Measurements from ENCODE around the gene WDR31. TPM values are rescaled to one million over a fixed set of nuclear protein-coding genes. Genes with fewer than 3 reads are reported as not detected.

The WDR31 gene
- total RNA-seq, 1 experiment from 2014 or later = 4.1 TPM

DNA sequence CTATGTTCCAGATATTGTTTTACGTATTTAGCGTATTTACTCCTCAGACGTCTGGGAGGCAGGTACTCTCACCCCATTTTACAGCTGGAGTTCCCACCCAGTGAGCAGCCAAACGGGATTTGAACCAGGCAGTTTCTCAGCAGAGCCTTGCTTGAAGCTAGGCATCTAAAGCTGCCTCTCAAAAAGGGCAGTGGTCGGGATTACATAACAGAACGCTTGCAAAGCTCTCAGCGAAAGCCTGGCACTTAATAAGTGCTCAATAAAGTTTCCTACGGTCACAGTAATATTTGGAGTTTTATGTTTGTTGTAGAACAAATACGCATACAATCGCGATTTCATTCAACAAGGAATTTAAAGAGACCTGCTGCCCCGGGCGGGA is 9.0 kb upstream of the WDR31 start:
- in situ Hi-C loops (cut with HindIII; ENCODE audit: low pct_unique_long_range_greater_than_20kb, low sequenced_read_pairs) = no loop called here
- DNase-seq (ENCODE audit: low read depth) = no peak

DNA sequence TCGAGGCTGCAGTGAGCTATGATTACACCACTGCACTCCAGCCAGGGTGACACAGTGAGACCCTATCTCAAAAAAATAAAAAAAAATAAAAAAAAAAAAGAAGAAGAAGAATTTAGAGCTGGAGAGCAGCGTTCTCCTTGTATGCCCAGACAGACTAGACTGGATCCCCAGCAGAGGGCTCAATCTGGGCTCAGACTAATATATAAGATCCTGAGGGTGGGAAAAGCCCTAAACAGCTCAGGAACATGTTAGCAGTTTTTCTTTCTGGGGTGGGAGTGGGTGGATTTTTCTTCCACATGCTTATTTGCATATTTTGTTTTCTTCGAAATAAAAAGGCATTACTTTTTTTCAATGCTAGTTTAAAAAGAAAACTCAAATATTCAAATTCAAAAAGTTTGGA is 8.4 kb upstream of the WDR31 start:
- no peak for DNase-seq (ENCODE audit: low read depth)
- in situ Hi-C loops (cut with HindIII; ENCODE audit: low pct_unique_long_range_greater_than_20kb, low sequenced_read_pairs) = no loop called here

DNA sequence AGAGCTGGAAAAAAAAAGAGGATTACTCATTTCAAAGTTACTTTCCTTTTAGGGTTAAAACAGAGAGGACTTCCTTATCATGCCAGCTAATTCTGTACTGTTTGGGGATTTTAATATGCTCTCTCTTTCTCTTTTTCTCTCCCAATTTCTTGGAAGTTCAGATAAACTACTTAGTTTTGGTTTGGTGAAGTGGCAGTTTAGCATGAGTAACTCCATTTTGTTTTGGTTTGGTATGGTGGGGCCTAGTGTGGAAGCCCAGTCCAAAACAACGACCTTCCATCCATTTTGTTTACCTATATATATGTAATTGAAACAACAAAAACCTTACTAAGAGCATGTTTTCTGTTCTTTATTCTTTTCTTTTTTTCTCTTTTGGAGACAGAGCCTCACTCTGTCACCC is 5.6 kb upstream of the WDR31 start:
- in situ Hi-C loops (cut with HindIII; ENCODE audit: low pct_unique_long_range_greater_than_20kb, low sequenced_read_pairs) = no loop called here

DNA sequence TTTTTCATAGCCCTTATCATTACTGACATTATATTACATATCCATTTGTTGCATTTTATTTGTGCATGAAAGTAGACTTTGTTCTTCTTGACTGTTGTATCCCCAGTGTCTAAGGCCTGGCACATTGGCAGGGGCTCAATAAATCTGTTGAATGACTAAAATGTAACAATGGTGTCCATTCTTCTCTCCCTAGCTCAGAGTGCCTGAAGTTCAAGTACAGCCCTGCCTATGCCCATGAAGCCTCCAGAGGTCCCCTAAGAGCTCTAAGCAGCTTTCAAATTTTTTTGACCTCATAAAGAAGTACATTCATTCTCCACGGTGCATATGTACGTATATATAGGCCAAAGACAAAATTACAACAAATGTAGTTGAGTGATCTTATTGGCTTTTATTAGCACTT is 5.1 kb upstream of the WDR31 start:
- in situ Hi-C loops (cut with HindIII; ENCODE audit: low pct_unique_long_range_greater_than_20kb, low sequenced_read_pairs) = no loop called here
- DNase-seq (ENCODE audit: low read depth) = no peak

More for the DNA sequence above, 5.6 kb upstream of the WDR31 start:
- no peak for DNase-seq (ENCODE audit: low read depth)

DNA sequence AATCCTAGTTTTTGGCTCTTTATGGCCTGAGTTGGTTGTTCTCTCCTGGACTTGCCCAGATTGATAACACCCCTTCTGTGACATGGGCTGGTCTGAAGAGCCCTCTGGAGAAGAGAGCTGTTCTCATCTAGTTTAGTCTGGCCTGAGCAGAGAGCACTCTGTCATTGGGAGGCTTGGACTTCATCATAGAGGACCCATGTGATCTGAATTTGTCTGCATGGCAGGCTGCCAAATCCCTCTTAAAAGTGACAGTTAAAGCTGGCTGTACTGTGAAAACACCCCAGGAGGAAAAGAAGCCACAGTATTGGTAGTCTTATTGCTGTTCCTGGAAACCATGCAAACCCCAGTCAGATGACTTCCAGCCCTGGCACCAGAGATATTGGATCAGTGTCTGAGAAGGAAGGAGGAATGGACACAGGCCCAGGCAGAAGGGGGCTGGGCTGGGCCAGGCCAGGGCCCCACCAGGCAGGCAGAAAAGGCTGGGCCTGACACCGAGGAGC is 3.7 kb upstream of the WDR31 start:
- peak; percentile 36 for DNase-seq (ENCODE audit: low read depth)
- in situ Hi-C loops (cut with HindIII; ENCODE audit: low pct_unique_long_range_greater_than_20kb, low sequenced_read_pairs) = no loop called here

DNA sequence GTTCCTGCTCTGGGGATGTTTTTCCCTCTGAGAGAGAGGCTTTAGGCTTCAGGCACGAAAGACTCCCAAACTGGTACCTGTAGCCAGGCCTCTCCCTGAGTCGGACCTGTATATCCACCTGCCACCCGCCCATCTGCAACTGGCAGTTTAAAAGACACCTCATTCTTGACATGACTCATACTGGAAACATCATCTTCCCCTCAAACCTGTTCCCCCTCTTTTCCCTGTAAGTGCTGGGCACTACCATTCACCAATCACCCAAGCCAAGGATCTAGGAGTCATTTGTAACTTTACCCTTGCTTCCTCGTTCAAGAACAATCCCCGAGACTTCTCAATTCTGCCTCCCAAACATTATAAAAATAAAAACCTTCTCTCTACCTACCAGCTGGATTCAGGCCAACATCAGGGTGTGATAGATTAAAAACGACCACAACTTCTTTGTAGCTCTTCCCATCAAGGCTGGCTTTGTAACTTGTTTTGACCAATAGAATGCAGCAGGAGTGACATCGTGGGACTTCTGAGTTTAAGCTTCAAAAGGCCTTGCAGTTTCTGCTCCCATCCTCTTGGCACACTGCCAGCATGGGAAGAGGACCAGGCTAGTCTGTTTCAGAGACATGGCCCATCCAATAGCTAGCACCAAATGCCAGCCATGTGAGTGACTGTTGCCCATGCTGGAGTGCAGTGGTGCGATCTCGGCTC is 1.8 kb upstream of the WDR31 start:
- no peak for DNase-seq (ENCODE audit: low read depth)
- in situ Hi-C loops (cut with HindIII; ENCODE audit: low pct_unique_long_range_greater_than_20kb, low sequenced_read_pairs) = no loop called here

DNA sequence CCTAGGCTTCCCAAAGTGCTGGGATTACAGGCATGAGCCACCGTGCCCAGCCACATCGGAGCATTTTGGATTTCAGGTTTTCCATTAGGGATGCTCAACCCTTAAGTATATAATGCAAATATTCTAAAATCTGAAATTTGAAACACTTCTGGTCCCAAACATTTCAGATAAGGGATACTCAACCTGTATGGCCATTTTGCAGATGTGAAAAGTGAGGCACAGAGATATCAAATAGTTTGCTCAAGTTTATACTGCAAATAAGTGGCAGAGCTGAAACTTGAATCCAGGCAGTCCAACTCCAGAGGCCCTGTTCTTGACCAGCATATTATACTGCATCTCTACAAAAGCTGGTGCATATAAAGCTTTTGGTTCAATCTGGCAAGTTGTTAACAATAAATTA is 2.4 kb downstream of the WDR31 start:
- DNase-seq (ENCODE audit: low read depth) = no peak
- in situ Hi-C loops (cut with HindIII; ENCODE audit: low pct_unique_long_range_greater_than_20kb, low sequenced_read_pairs) = no loop called here

DNA sequence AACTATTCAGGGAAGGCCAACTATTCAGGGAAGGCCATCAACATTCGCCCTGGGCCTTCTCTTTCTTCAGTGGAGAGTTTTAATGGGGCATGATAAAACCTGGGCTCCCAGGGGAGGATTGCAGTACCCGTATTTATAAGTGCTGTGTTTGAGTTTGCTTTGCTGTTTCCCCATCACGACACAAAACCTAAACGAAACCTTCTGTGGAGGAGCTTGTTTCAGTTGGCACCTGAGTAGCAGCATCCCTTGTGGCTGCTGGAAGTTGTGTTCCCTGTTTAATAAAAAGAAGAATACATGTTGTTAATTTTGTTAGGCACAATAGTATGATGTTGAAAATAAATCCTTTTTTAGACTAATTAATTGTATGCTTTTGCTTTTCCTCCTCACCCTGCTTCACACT is 8.3 kb downstream of the WDR31 start:
- DNase-seq (ENCODE audit: low read depth) = no peak
- in situ Hi-C loops (cut with HindIII; ENCODE audit: low pct_unique_long_range_greater_than_20kb, low sequenced_read_pairs) = no loop called here

DNA sequence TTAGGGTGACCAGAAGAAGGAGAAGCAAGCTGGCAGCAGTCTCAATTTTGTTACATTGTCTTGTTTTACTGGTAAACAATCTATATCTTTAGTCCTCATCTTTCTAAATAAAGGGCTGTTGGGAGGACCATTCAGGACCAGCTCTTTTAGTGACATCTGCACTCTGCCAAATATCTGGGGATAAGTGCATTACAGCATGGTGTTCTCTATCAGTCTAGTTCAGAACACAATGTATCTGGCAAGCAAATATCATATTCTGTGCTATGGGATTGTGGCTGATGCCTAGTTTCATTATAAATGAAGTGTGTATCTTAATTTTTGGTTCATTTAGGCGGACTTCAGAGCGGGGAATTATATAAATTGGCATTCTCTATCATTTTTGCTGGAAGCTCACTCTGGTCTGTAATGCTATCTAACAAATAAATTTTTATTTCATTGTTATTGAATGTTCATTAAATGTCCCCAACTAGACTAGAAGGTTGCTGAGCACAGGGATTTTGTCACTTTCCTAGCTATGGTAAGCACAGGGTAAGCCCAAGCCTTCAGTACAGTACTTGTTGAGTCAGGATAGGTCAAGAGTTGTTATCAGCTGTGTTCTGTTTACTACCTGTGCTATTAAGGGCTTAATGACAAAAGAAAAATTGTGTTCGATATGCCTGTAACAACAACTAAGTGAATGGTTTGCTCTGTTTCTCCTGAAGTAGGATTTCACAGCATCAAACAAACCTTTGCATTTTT is 11.9 kb downstream of the WDR31 start:
- in situ Hi-C loops (cut with HindIII; ENCODE audit: low pct_unique_long_range_greater_than_20kb, low sequenced_read_pairs) = no loop called here
- DNase-seq (ENCODE audit: low read depth) = no peak

DNA sequence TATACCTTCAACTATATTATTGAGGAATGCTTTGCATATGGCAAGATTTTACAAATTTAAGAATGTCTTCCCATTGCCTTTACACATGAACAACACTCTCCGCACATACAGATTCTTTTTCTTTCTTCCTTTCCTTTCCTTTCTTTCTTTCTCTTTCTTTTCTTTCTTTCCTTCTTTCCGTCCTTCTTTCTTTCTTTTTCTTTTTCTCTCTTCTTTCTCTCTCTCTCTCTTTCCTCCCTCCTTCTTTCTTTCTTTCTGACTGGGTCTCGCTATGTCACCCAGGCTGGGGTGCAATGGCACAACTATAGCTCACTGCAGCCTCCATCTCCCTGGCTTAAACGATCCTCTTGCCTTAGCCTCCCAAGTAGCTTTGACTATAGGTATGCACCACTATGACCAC is 13.8 kb downstream of the WDR31 start:
- in situ Hi-C loops (cut with HindIII; ENCODE audit: low pct_unique_long_range_greater_than_20kb, low sequenced_read_pairs) = no loop called here
- no peak for DNase-seq (ENCODE audit: low read depth)

DNA sequence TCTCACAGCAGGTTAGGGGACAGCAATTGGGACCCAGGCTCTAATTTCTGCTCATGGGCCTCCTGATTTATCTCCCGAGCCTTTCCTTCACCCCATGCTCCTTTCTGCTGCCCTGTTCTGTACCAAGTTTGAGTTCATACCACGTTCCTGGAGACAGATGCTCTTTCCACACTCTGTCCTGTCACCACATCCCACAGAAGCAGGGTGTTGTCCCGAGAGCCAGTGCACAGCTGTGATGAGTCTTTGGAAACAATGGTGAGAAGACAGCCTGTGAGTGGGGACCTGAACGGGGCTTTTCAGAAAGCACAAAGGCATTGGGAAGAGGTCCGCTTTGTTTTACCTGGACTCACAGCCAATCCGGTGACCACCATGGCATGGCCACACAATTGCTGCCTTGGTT is 17.4 kb downstream of the WDR31 start:
- in situ Hi-C loops (cut with HindIII; ENCODE audit: low pct_unique_long_range_greater_than_20kb, low sequenced_read_pairs) = no loop called here
- DNase-seq (ENCODE audit: low read depth) = no peak

DNA sequence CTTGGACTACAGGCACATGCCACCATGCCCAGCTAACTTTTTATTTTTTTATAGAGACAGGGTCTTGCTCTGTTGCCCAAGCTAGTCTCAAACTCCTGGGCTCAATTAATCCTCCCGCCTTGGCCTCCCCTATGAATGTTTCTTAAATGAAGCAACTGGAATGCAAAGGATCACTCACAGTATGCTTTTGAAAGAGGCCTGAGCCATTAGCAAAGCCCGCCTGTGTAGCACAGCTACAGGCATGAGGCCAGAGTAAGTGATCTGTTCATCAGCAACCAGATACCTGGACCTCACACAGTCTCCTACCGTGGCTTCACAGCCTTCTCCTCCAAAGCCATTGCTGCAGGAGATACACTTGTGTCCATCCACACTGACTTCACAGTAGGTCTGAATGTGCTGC is 20.0 kb downstream of the WDR31 start:
- in situ Hi-C loops (cut with HindIII; ENCODE audit: low pct_unique_long_range_greater_than_20kb, low sequenced_read_pairs) = no loop called here
- DNase-seq (ENCODE audit: low read depth) = no peak

DNA sequence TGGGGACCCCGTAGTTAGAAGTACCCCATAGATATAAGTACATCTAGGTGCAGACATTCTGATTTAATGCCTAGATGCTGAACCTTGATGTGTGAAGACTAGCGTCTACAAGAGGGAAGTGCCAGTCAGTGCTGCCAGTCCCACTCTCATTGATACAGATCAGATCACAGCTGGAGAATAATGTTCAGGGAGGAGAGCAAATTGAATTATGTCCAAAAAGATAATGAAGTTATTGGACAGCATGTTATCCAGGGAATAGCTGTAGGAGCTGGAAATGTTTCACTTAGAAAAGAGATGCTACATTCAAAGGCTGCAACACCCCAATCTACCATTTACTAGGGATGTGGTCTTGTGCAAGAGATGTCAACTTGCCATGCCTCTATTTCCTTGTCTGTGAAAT is 21.0 kb downstream of the WDR31 start:
- in situ Hi-C loops (cut with HindIII; ENCODE audit: low pct_unique_long_range_greater_than_20kb, low sequenced_read_pairs) = no loop called here

DNA sequence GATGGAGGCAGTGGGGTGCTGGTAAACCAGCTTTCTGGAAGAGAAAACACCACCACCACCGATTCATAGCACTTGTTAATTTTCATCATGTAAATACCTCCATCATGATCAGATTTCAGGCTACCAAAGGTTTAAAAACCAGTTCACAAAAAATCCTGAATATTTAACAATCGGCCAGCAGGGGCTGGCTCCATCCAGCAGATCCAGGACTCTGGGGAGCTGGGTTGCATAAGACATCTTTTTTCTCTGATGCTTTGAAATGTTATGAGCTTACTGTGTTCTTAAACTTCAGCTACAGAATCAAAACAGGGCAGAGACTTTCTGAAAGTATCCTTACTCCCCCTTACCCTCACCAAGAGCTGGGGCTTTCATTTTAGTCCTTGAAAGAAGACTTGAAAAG is 22.3 kb downstream of the WDR31 start:
- DNase-seq (ENCODE audit: low read depth) = no peak
- in situ Hi-C loops (cut with HindIII; ENCODE audit: low pct_unique_long_range_greater_than_20kb, low sequenced_read_pairs) = no loop called here

More for the DNA sequence above, 21.0 kb downstream of the WDR31 start:
- DNase-seq (ENCODE audit: low read depth) = no peak

DNA sequence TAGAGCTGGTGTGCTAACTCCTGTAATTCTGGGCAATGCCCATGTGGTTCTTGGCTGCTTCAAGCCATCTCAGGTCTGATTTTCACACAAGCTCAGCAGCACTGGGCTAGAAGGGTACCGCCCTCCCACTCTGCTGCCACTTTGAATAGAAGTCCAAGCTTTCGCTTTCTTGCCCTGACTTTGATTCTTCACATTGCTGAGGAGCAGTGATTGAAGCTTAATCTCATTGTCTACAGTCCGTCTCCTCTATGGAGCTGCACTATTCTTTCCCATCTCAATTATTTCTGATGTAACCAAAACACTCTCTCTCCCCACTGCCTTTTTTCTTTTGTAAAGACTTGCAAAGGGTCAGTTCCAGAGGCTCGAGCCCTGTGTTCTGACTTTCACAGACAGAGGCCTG is 24.0 kb downstream of the WDR31 start:
- in situ Hi-C loops (cut with HindIII; ENCODE audit: low pct_unique_long_range_greater_than_20kb, low sequenced_read_pairs) = no loop called here

DNA sequence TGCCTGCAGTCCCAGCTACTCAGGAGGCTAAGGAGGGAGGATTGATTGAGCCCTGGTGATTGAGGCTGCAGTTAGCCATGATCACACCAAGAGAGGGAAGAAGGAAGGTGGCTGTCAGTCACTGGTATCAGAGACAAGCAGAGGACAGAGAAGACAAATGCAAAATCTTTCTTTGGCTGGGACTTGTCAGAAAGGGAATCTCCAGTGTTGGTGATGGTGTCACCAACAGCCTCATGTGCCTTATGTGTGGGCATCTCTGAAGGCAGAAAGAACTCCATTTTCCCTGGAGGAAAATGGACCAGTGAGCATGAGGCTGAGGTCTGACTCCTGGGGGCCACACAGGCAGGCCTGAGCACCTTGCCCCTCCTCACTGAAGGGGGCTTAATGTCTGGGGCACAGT is 24.8 kb downstream of the WDR31 start:
- in situ Hi-C loops (cut with HindIII; ENCODE audit: low pct_unique_long_range_greater_than_20kb, low sequenced_read_pairs) = no loop called here

More for the DNA sequence above, 24.0 kb downstream of the WDR31 start:
- no peak for DNase-seq (ENCODE audit: low read depth)

DNA sequence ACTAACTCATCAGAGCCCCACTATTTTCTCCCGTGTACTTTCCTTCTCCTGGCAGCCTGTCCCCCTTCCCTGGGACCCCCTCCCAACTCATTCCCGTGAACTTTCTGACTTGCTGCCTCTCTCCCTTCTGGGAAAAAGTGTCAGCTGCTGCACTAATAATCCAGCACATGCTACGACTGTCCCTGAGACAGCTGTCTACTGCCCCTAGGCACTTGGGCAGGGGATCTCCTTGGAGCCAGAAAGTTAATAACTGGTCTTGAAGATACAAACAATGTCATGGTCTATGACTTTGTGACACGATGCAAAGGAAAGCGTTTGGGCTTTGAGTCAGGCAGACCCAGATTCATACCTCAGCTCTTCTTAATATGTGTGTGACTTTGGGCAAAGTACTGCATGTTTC is 26.8 kb downstream of the WDR31 start:
- in situ Hi-C loops (cut with HindIII; ENCODE audit: low pct_unique_long_range_greater_than_20kb, low sequenced_read_pairs) = no loop called here
- DNase-seq (ENCODE audit: low read depth) = peak; percentile 51

More for the DNA sequence above, 24.8 kb downstream of the WDR31 start:
- no peak for DNase-seq (ENCODE audit: low read depth)

DNA sequence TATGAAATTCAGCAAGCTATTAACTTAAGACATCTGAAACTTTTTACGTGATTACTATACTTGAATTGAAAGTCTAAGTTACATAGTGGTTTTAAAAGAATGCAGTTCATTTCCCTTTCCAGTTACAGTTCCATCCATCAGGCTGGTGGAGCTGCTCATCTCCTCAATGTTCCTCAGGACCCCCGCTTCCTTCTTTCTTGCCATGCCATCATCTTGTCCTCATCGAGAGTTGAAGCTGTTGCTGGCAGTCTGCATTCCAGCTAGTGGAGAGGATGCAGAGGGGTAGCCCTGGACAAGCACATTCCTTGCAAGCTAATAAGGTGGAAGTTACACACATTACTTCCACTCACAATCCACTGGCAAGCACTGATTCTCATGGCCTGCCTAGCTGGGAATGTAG is 28.1 kb downstream of the WDR31 start:
- DNase-seq (ENCODE audit: low read depth) = no peak
- in situ Hi-C loops (cut with HindIII; ENCODE audit: low pct_unique_long_range_greater_than_20kb, low sequenced_read_pairs) = no loop called here

DNA sequence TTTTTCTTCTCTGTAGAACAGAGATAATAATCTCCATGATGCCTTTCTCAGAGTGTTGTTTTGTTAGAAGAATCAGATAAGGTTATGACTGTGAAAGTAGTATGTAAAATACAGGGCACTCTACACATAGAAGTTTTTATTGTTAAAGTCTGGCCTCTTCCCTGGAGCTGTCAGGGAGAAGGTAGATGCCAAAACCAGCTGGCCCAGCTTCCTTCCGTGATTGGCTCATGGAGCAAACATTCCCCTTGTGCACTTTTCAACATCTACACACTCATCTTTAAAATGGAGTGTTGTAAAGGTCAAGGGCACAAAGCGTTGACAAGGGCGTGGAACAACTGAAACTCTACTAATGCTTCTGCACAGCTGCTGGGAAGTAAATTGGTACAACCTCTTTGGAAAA is 29.5 kb downstream of the WDR31 start:
- in situ Hi-C loops (cut with HindIII; ENCODE audit: low pct_unique_long_range_greater_than_20kb, low sequenced_read_pairs) = no loop called here
- no peak for DNase-seq (ENCODE audit: low read depth)

Measured in Caki2 (cell line).